HUES6 (cell line): ENCODE results near the gene MISP.

Source experiments
- H3K27ac ChIP-seq: 2 replicates; pipeline ENCODE4 v1.7.0; 2013; ENCODE audit warnings: low read depth, mild to moderate bottlenecking, low read length, inconsistent platforms
- H3K27me3 ChIP-seq: 2 replicates; pipeline ENCODE4 v1.6.1; 2013; ENCODE audit warnings: low read length; ENCODE audit not compliant: control insufficient read depth, insufficient read depth
- H3K36me3 ChIP-seq: 2 replicates; pipeline ENCODE4 v1.6.1; 2013; ENCODE audit warnings: low read length; ENCODE audit not compliant: control insufficient read depth, insufficient read depth
- H3K4me1 ChIP-seq: 2 replicates; pipeline ENCODE4 v1.6.1; 2013; ENCODE audit warnings: low read length; ENCODE audit not compliant: control insufficient read depth, insufficient read depth
- H3K4me3 ChIP-seq: 2 replicates; pipeline ENCODE4 v1.5.1; 2013; ENCODE audit warnings: low read depth, low read length
- H3K9ac ChIP-seq: one replicate; pipeline ENCODE4 v1.6.1; 2013; ENCODE audit warnings: mild to moderate bottlenecking, low read length
- H3K9me3 ChIP-seq: 2 replicates; pipeline ENCODE4 v1.6.1; 2013; ENCODE audit warnings: low read depth, low read length; ENCODE audit not compliant: control insufficient read depth, insufficient read depth

The MISP gene

GRCh38 chr19:807627-808422, 56.9 kb downstream of the MISP start:
- Histone ChIP-seq H3K27me3 (no peaks in the 10 kb centered on the region), H3K9me3 (no peaks in the 10 kb centered on the region), H3K4me1 (no peaks in the 10 kb centered on the region), H3K9ac (no peak overlapping the region), H3K27ac (no peak overlapping the region), H3K4me3 (no peak overlapping the region), H3K36me3 (peaks cover 96% of the 10 kb centered on the region)

DNA sequence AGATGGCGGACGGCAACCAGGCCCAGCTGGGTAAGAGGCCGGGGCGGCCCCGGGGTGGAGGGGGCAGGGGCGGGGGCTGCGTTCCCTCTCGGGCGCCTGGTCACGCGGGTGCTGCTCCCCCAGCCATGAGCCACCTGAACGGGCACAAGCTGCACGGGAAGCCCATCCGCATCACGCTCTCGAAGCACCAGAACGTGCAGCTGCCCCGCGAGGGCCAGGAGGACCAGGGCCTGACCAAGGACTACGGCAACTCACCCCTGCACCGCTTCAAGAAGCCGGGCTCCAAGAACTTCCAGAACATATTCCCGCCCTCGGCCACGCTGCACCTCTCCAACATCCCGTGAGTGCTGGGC, 57.5 kb downstream of the MISP start:
- Histone ChIP-seq H3K27me3 (no peaks in the 10 kb centered on the region), H3K4me1 (no peaks in the 10 kb centered on the region), H3K27ac (no peak overlapping the region), H3K9me3 (no peaks in the 10 kb centered on the region), H3K9ac (no peak overlapping the region), H3K36me3 (peaks cover 95% of the 10 kb centered on the region), H3K4me3 (no peak overlapping the region)

DNA sequence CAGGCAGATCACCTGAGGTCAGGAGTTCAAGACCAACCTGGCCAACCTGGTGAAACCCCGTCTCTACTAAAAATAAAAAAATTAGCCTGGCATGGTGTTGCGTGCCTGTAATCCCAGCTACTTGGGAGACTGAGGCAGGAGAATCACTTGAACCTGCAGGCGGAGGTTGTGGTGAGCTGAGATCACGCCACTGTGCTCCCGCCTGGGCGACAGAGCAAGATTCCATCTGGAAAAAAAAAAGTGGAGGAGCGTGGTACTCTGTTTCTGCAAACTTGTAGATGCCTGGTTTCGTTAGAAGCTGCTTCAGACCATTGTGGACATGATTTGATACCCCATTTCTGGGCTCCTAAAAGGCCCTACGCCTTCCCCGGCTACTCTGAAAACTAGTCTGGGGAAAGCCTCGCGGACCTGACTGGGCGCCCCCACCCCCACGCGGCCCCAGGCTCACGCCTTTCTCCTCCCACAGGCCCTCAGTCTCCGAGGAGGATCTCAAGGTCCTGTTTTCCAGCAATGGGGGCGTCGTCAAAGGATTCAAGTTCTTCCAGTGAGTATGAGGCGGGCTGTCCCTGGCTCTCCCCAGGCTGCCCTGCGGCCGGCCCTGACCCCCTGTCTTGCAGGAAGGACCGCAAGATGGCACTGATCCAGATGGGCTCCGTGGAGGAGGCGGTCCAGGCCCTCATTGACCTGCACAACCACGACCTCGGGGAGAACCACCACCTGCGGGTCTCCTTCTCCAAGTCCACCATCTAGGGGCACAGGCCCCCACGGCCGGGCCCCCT, 59.4 kb downstream of the MISP start:
- no peaks in the 10 kb centered on the region for H3K27me3 ChIP-seq
- H3K9ac ChIP-seq, result no peak overlapping the region
- H3K36me3 ChIP-seq, result peaks cover 89% of the 10 kb centered on the region
- H3K27ac ChIP-seq, result no peak overlapping the region
- H3K4me1 ChIP-seq, result no peaks in the 10 kb centered on the region
- H3K4me3 ChIP-seq, result no peak overlapping the region
- no peaks in the 10 kb centered on the region for H3K9me3 ChIP-seq

GRCh38 chr19:810883-811489, 60.1 kb downstream of the MISP start:
- H3K36me3 ChIP-seq, result peaks cover 87% of the 10 kb centered on the region
- H3K4me3 ChIP-seq, result no peak overlapping the region
- H3K9ac ChIP-seq, result no peak overlapping the region
- no peaks in the 10 kb centered on the region for H3K27me3 ChIP-seq
- H3K9me3 ChIP-seq, result no peaks in the 10 kb centered on the region
- H3K4me1 ChIP-seq, result no peaks in the 10 kb centered on the region
- no peak overlapping the region for H3K27ac ChIP-seq

DNA sequence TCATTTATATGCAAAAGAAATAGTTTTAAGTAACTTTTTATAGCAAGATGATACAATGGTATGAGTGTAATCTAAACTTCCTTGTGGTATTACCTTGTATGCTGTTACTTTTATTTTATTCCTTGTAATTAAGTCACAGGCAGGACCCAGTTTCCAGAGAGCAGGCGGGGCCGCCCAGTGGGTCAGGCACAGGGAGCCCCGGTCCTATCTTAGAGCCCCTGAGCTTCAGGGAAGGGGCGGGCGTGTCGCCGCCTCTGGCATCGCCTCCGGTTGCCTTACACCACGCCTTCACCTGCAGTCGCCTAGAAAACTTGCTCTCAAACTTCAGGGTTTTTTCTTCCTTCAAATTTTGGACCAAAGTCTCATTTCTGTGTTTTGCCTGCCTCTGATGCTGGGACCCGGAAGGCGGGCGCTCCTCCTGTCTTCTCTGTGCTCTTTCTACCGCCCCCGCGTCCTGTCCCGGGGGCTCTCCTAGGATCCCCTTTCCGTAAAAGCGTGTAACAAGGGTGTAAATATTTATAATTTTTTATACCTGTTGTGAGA, 60.7 kb downstream of the MISP start:
- Histone ChIP-seq H3K4me3 (no peak overlapping the region), H3K27ac (no peak overlapping the region), H3K9ac (no peak overlapping the region), H3K27me3 (no peaks in the 10 kb centered on the region), H3K36me3 (peaks cover 86% of the 10 kb centered on the region), H3K9me3 (no peaks in the 10 kb centered on the region), H3K4me1 (no peaks in the 10 kb centered on the region)

DNA sequence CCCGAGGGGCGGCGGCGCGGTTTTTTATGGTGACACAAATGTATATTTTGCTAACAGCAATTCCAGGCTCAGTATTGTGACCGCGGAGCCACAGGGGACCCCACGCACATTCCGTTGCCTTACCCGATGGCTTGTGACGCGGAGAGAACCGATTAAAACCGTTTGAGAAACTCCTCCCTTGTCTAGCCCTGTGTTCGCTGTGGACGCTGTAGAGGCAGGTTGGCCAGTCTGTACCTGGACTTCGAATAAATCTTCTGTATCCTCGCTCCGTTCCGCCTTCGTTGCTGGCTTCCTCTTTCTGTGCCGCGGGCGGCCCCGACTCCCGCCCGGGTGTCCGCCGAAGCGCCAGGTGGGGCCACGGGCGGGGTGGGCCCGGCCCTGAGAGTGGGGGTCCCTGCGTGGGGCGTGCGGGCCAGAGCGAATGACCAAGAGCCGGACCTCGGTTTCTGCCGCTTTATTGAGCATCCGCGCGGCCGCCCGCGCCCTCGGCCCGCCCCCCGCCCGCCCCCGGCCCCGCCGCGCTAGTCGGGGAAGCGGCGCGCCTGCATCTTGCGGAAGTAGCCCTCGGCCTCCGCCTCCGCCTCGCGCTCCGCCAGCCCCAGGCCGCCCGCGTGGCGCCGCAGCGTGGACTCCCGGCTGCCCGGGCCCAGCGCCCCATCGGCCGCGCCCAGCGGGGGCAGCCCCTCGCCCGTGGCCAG, 61.3 kb downstream of the MISP start:
- H3K27ac ChIP-seq, result no peak overlapping the region
- H3K9me3 ChIP-seq, result no peaks in the 10 kb centered on the region
- no peak overlapping the region for H3K4me3 ChIP-seq
- H3K9ac ChIP-seq, result no peak overlapping the region
- H3K36me3 ChIP-seq, result peaks cover 81% of the 10 kb centered on the region
- no peaks in the 10 kb centered on the region for H3K4me1 ChIP-seq
- H3K27me3 ChIP-seq, result no peaks in the 10 kb centered on the region

GRCh38 chr19:812747-813218, 61.9 kb downstream of the MISP start:
- Histone ChIP-seq H3K4me1 (no peaks in the 10 kb centered on the region), H3K36me3 (peaks cover 75% of the 10 kb centered on the region), H3K4me3 (no peak overlapping the region), H3K27me3 (no peaks in the 10 kb centered on the region), H3K9me3 (no peaks in the 10 kb centered on the region), H3K27ac (no peak overlapping the region), H3K9ac (no peak overlapping the region)

GRCh38 chr19:813219-814151, 62.6 kb downstream of the MISP start:
- H3K27me3 ChIP-seq, result no peaks in the 10 kb centered on the region
- no peak overlapping the region for H3K27ac ChIP-seq
- no peak overlapping the region for H3K4me3 ChIP-seq
- H3K4me1 ChIP-seq, result no peaks in the 10 kb centered on the region
- peaks cover 68% of the 10 kb centered on the region for H3K36me3 ChIP-seq
- H3K9ac ChIP-seq, result no peak overlapping the region
- no peaks in the 10 kb centered on the region for H3K9me3 ChIP-seq
